Activated T-cell treated with anti-CD3 and anti-CD28 coated beads, Interleukin-2, amount 50 U/mL, for 24 hours (primary cell): ENCODE results near the gene ST6GALNAC4.
"Not testable (repeated sequence)": the region's sequence is repeated elsewhere in the genome, so short reads cannot be mapped to it uniquely, and the experiment has no call there.

Experiments used
- DNase-seq: peaks from one replicate; pipeline ENCODE4 v3.0.0-alpha.2; 2020
- H3K27ac Mint-ChIP-seq: 2 replicates; pipeline ENCODE4 v1.8.0; 2020; ENCODE audit warnings: mild to moderate bottlenecking, mixed read lengths
- H3K27me3 Mint-ChIP-seq: 2 replicates; pipeline ENCODE4 v1.8.0; 2020; ENCODE audit warnings: mixed read lengths
- H3K36me3 Mint-ChIP-seq: 2 replicates; pipeline ENCODE4 v1.8.0; 2020; ENCODE audit warnings: low read depth, mixed read lengths
- H3K4me1 Mint-ChIP-seq: 2 replicates; pipeline ENCODE4 v1.8.0; 2020; ENCODE audit warnings: low read depth, mixed read lengths
- H3K4me3 Mint-ChIP-seq: 2 replicates; pipeline ENCODE4 v1.8.0; 2020; ENCODE audit warnings: mild to moderate bottlenecking, moderate library complexity, mixed read lengths
- H3K9me3 Mint-ChIP-seq: 2 replicates; pipeline ENCODE4 v1.8.0; 2020; ENCODE audit warnings: mixed read lengths

Gene ST6GALNAC4

DNA sequence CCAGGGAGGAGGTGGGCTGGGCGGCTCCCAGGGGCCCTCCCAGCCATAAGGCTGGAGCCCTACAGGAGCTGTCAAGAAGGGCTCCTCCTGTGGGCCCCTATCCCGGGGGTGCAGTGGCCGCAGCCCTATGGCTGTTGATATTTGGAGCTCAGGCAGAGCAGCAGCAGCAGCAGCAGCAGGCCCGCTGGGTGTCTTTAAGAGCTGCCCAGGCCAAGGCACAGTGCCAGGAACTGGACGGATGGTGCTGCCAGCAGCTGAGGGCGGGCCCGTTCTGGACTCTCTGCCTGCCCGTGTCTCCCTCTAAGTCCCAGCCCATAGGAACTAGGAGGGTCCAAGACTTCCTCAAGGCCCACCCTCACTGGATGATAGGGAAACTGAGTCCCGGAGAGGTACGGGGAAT is 43.0 kb downstream of the ST6GALNAC4 start:
- Mint-ChIP-seq H3K4me3 (no peak overlapping the region), H3K27me3 (peaks cover 6% of the 10 kb centered on the region), H3K27ac (no peak overlapping the region), H3K9me3 (no peaks in the 10 kb centered on the region), H3K36me3 (no peaks in the 10 kb centered on the region), H3K4me1 (peaks cover 10% of the 10 kb centered on the region)
- DNase-seq, result no peak

DNA sequence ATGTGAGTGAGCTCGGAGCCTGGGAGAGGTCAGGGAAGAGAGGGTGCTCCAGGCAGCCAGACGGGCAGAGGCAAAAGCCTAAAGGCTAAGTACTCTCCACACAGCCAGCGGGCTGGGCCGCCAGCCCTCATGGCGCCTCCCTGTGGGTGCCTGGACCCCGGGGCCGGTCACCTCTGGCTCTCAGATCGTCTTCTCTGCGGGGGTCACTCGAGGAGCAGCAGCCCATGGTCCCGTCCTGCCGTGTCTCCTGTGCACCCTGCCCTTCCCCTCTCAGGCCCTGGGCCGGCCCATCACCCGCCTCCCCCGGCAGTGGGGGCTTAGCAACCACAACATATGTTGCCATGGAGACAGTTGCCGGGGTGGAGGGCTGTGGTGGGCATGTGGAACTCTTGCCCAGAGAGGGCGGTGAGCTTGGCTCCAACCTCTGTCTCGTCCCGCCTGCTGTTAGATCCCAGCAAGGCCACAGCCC is 43.6 kb downstream of the ST6GALNAC4 start:
- no peaks in the 10 kb centered on the region for H3K9me3 Mint-ChIP-seq
- peaks cover 6% of the 10 kb centered on the region for H3K27me3 Mint-ChIP-seq
- no peaks in the 10 kb centered on the region for H3K36me3 Mint-ChIP-seq
- no peak overlapping the region for H3K4me3 Mint-ChIP-seq
- H3K27ac Mint-ChIP-seq, result no peak overlapping the region
- DNase-seq, result no peak
- peaks cover 6% of the 10 kb centered on the region for H3K4me1 Mint-ChIP-seq

GRCh38 chr9:127872369-127873222 is 44.2 kb downstream of the ST6GALNAC4 start:
- H3K36me3 Mint-ChIP-seq, result no peaks in the 10 kb centered on the region
- H3K4me1 Mint-ChIP-seq, result peaks cover 3% of the 10 kb centered on the region
- no peak overlapping the region for H3K4me3 Mint-ChIP-seq
- H3K9me3 Mint-ChIP-seq, result no peaks in the 10 kb centered on the region
- H3K27ac Mint-ChIP-seq, result no peak overlapping the region
- no peak for DNase-seq
- peaks cover 3% of the 10 kb centered on the region for H3K27me3 Mint-ChIP-seq

DNA sequence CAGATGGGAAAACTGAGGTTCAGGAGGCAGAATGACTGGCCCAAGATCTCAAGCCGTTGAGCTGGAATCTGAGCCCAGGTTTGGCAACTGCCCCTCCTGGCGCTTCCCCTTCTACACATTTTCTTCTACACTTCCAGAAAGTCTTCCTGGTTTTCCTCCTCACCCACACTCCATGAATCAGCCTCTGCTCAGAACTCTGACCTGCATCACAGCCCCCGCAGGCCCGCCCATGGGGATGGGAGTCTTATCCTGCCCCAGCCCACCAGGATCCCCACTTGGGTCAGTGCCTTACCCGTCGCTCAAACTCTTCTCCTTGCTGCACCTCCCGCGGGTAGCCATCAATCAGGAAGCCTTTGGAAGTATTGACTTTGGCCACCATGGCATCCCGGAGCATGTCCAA is 45.3 kb downstream of the ST6GALNAC4 start:
- Mint-ChIP-seq H3K4me3 (no peak overlapping the region), H3K9me3 (no peaks in the 10 kb centered on the region), H3K36me3 (no peaks in the 10 kb centered on the region), H3K4me1 (no peaks in the 10 kb centered on the region), H3K27ac (no peak overlapping the region), H3K27me3 (no peaks in the 10 kb centered on the region)
- no peak for DNase-seq

DNA sequence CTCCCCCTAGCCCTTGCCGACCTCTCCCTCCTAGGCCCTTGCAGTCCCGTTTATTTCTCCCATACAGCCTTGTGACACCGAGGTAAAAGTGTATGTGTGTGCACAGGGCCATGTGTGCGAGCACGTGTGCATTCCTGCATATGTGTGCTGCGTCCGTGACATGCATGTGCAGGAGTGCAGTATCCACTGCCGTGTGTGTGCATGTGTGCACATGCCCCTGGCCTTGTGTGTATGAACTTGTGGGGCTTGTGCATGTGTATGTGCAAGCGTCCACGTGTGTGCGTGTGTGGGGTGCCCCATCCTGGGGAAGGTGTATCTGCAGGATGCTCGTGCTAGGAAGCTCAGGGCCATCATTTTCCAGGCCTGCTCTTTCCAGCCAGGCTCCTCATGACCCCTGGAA is 46.0 kb downstream of the ST6GALNAC4 start:
- no peak for DNase-seq
- H3K27ac Mint-ChIP-seq, result no peak overlapping the region
- H3K9me3 Mint-ChIP-seq, result no peaks in the 10 kb centered on the region
- no peaks in the 10 kb centered on the region for H3K36me3 Mint-ChIP-seq
- peaks cover 3% of the 10 kb centered on the region for H3K4me1 Mint-ChIP-seq
- H3K27me3 Mint-ChIP-seq, result no peaks in the 10 kb centered on the region
- H3K4me3 Mint-ChIP-seq, result no peak overlapping the region

GRCh38 chr9:127870153-127870491 is 46.7 kb downstream of the ST6GALNAC4 start:
- not testable (repeated sequence) for H3K27ac Mint-ChIP-seq, H3K36me3 Mint-ChIP-seq, H3K27me3 Mint-ChIP-seq, DNase-seq, H3K4me3 Mint-ChIP-seq, H3K9me3 Mint-ChIP-seq
- H3K4me1 Mint-ChIP-seq, result peaks cover 11% of the 10 kb centered on the region

- H3K9me3 Mint-ChIP-seq, result no peaks in the 10 kb centered on the region
- no peaks in the 10 kb centered on the region for H3K36me3 Mint-ChIP-seq
- no peaks in the 10 kb centered on the region for H3K27me3 Mint-ChIP-seq
- H3K4me3 Mint-ChIP-seq, result no peak overlapping the region
- peaks cover 17% of the 10 kb centered on the region for H3K4me1 Mint-ChIP-seq
- H3K27ac Mint-ChIP-seq, result no peak overlapping the region
- peak; percentile 90 for DNase-seq
Measured at GRCh38 chr9:127869310-127870152, 47.3 kb downstream of the ST6GALNAC4 start.

GRCh38 chr9:127868278-127868902 is 48.5 kb downstream of the ST6GALNAC4 start:
- no peaks in the 10 kb centered on the region for H3K36me3 Mint-ChIP-seq
- peaks cover 17% of the 10 kb centered on the region for H3K4me1 Mint-ChIP-seq
- no peak overlapping the region for H3K27ac Mint-ChIP-seq
- H3K27me3 Mint-ChIP-seq, result no peaks in the 10 kb centered on the region
- DNase-seq, result no peak
- H3K4me3 Mint-ChIP-seq, result no peak overlapping the region
- no peaks in the 10 kb centered on the region for H3K9me3 Mint-ChIP-seq

DNA sequence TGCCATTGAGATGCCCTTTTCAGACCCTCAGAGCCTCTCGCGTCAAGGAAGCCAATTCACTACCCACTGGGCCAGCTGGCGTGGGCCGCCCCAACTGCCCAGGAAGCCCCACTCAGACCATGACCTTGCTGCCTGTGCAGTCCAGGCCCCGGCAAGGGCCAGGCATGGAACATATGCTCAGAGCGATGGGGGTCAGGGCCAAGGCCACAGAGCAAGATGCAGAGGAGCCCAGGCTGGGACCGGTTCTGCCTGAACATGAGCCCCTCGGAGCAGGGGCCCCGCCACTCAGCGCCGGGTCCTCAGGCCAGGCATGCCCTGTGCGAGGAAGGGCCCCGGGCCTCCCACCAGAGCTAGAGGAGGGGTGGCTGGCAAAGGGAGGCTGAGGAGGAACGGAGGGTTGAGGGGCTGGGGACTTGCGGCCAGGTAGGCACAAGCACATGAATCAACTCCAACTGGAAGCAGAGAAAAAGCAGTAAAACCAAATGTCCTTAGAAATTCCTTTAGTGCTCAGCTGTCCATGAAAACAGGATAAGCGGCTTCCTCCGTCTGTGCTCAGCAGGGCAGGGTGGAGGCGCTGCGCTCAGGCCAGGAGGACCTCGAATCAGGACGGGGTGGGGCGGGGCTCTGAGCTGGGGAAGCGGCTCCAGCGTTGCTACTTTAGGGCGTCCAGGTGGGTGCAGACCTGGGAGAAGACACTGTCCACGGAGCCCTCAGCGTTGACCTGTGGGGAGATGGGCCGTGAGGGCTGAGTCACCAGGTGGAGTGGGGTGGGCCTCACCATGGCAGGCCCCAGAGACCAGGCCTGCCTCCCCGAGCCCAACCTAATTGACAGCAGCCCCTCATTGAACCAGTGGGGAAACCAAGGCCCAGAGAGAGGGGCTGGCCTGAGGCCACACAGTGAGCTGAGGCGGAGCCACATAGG is 49.2 kb downstream of the ST6GALNAC4 start:
- H3K9me3 Mint-ChIP-seq, result no peaks in the 10 kb centered on the region
- no peaks in the 10 kb centered on the region for H3K27me3 Mint-ChIP-seq
- no peaks in the 10 kb centered on the region for H3K36me3 Mint-ChIP-seq
- no peak overlapping the region for H3K27ac Mint-ChIP-seq
- peaks cover 23% of the 10 kb centered on the region for H3K4me1 Mint-ChIP-seq
- H3K4me3 Mint-ChIP-seq, result no peak overlapping the region
- no peak for DNase-seq

GRCh38 chr9:127866535-127866934 is 50.3 kb downstream of the ST6GALNAC4 start:
- H3K27me3 Mint-ChIP-seq, result no peaks in the 10 kb centered on the region
- no peak for DNase-seq
- H3K9me3 Mint-ChIP-seq, result no peaks in the 10 kb centered on the region
- peak overlapping the region; percentile 14 for H3K27ac Mint-ChIP-seq
- H3K36me3 Mint-ChIP-seq, result no peaks in the 10 kb centered on the region
- no peak overlapping the region for H3K4me3 Mint-ChIP-seq
- H3K4me1 Mint-ChIP-seq, result peaks cover 34% of the 10 kb centered on the region

DNA sequence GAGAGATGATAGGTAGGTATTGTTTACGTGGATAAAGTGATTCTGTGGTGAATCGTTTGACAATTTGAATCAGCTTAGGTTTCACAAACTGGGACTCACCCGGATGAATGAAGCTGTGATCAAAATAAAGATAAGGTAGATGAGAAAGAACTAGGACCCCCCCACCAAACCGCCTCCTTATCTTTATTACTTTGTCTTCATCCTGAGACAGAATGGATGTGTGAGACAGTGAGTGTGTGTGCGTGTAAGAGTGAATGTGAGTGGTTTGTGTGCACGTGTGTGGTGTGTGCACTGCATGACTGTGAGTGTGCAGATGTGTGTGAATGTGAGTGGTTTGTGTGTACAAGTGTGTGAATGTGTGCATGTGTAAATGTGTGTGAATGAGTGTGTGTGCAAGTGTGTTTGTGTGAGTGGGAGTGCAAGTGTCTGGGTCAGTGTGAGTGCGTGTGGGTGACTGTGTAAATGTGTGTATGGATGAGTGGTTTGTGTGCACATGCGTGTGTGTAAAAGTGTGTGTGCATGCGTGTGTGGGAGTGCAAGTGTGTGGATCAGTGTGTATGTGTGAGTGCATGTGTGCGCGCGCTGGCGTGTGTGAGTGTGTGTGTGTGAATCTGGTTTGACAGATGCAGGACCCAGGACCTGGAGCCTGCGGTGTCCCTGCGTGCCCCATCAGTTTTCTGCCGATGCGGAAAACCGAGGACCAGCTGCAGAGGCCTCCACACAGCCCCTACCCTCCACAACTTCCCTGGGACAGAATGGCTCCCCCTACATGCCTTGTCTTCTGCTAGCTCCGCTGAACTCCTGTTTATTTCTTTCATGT is 51.0 kb downstream of the ST6GALNAC4 start:
- Mint-ChIP-seq H3K4me1 (peaks cover 39% of the 10 kb centered on the region), H3K36me3 (no peaks in the 10 kb centered on the region), H3K27ac (peak overlapping the region; percentile 57), H3K27me3 (no peaks in the 10 kb centered on the region), H3K9me3 (no peaks in the 10 kb centered on the region), H3K4me3 (no peak overlapping the region)
- no peak for DNase-seq

DNA sequence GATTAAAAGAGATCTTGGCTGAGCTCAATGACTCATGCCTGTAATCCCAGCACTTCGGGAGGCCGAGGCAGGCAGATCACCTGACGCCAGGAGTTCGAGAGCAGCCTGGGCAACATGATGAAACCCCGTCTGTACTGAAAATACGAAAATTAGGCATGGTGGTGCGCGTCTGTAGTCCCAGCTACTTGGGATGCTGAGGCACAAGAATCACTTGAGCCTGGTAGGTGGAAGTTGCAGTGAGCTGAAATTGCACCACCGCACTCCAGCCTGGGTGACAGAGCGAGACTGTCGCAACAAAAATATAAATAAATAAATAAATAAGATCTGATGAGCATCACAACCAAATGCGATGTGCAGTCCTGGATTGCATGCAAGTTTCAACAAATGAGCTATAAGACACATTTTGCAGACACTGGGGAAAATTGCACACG is 53.6 kb downstream of the ST6GALNAC4 start:
- no peak overlapping the region for H3K4me3 Mint-ChIP-seq
- no peak overlapping the region for H3K27ac Mint-ChIP-seq
- peaks cover 44% of the 10 kb centered on the region for H3K4me1 Mint-ChIP-seq
- no peaks in the 10 kb centered on the region for H3K36me3 Mint-ChIP-seq
- H3K9me3 Mint-ChIP-seq, result no peaks in the 10 kb centered on the region
- H3K27me3 Mint-ChIP-seq, result no peaks in the 10 kb centered on the region
- DNase-seq, result no peak
